H9 (cell line): ENCODE measurements around the gene DKK1. TPM values are rescaled to one million over a fixed set of nuclear protein-coding genes. Genes with fewer than 3 reads are reported as not detected.

Experiments used
- DNase-seq: peaks from one replicate; pipeline ENCODE4 v3.0.0-alpha.2; 2017
- H2AFZ ChIP-seq: one replicate; pipeline ENCODE4 v1.6.1; 2013; ENCODE audit warnings: mild to moderate bottlenecking, low read length, control low read depth, moderate library complexity
- H2AK5ac ChIP-seq: 2 replicates; pipeline ENCODE4 v1.6.1; 2013; ENCODE audit warnings: low read length, control low read depth, mixed read lengths; ENCODE audit not compliant: insufficient read length
- H2BK120ac ChIP-seq: one replicate; pipeline ENCODE4 v1.6.1; 2013; ENCODE audit warnings: low read depth, mild to moderate bottlenecking, low read length, control low read depth, inconsistent platforms; ENCODE audit not compliant: poor library complexity, severe bottlenecking
- H2BK12ac ChIP-seq: 2 replicates; pipeline ENCODE4 v1.6.1; 2013; ENCODE audit warnings: low read length, control low read depth, mixed read lengths, low read depth; ENCODE audit not compliant: insufficient read length
- H2BK15ac ChIP-seq: 2 replicates; pipeline ENCODE4 v1.6.1; 2013; ENCODE audit warnings: low read depth, low read length, control low read depth
- H2BK20ac ChIP-seq: one replicate; pipeline ENCODE4 v1.6.1; 2013; ENCODE audit warnings: low read depth, mild to moderate bottlenecking, low read length, control low read depth, inconsistent platforms; ENCODE audit not compliant: poor library complexity, severe bottlenecking
- H2BK5ac ChIP-seq: 2 replicates; pipeline ENCODE4 v1.6.1; 2013; ENCODE audit warnings: low read length, control low read depth, mixed read lengths; ENCODE audit not compliant: insufficient read length
- H3K14ac ChIP-seq: 2 replicates; pipeline ENCODE4 v1.6.1; 2013; ENCODE audit warnings: low read length, control low read depth; ENCODE audit not compliant: insufficient read depth
- H3K18ac ChIP-seq: 2 replicates; pipeline ENCODE4 v1.6.1; 2013; ENCODE audit warnings: low read depth, mild to moderate bottlenecking, mixed read lengths, low read length, control low read depth; ENCODE audit not compliant: insufficient read length
- H3K23ac ChIP-seq: 2 replicates; pipeline ENCODE4 v1.6.1; 2013; ENCODE audit warnings: low read length, control low read depth, mixed read lengths, low read depth; ENCODE audit not compliant: insufficient read length
- H3K23me2 ChIP-seq: 2 replicates; pipeline ENCODE4 v1.6.1; 2013; ENCODE audit warnings: low read depth, mild to moderate bottlenecking, mixed read lengths, low read length, control low read depth; ENCODE audit not compliant: insufficient read length, poor library complexity, severe bottlenecking
- H3K27ac ChIP-seq: 2 replicates; pipeline ENCODE4 v1.5.1; 2013; ENCODE audit warnings: low read length, control low read depth, mixed read lengths, low read depth; ENCODE audit not compliant: insufficient read length
- H3K27me3 ChIP-seq: 2 replicates; pipeline ENCODE4 v1.6.1; 2013; ENCODE audit warnings: low read length, control low read depth, inconsistent platforms; ENCODE audit not compliant: insufficient read depth
- H3K4ac ChIP-seq: 2 replicates; pipeline ENCODE4 v1.6.1; 2013; ENCODE audit warnings: low read depth, mild to moderate bottlenecking, control low read depth, inconsistent platforms, low read length, moderate library complexity
- H3K4me1 ChIP-seq: 2 replicates; pipeline ENCODE4 v1.6.1; 2013; ENCODE audit warnings: low read length, control low read depth, inconsistent platforms; ENCODE audit not compliant: insufficient read depth
- H3K4me2 ChIP-seq: 2 replicates; pipeline ENCODE4 v1.6.1; 2013; ENCODE audit warnings: low read length, control low read depth, mixed read lengths; ENCODE audit not compliant: insufficient read length, insufficient read depth
- H3K56ac ChIP-seq: 2 replicates; pipeline ENCODE4 v1.6.1; 2013; ENCODE audit warnings: low read depth, mild to moderate bottlenecking, mixed read lengths, low read length, control low read depth; ENCODE audit not compliant: insufficient read length
- H3K79me1 ChIP-seq: 2 replicates; pipeline ENCODE4 v1.6.1; 2013; ENCODE audit warnings: low read depth, mild to moderate bottlenecking, moderate library complexity, low read length, control low read depth, inconsistent platforms; ENCODE audit not compliant: insufficient read depth, poor library complexity, severe bottlenecking
- H3K79me2 ChIP-seq: 2 replicates; pipeline ENCODE4 v1.6.1; 2013; ENCODE audit warnings: low read length, control low read depth, inconsistent platforms; ENCODE audit not compliant: insufficient read depth
- H3K9ac ChIP-seq: 2 replicates; pipeline ENCODE4 v1.6.1; 2013; ENCODE audit warnings: low read length, control low read depth, mixed read lengths; ENCODE audit not compliant: insufficient read length; ENCODE audit errors: extremely low read depth
- H3K9me3 ChIP-seq: one replicate; pipeline ENCODE4 v1.6.1; 2013; ENCODE audit warnings: low read depth, low read length, inconsistent platforms; ENCODE audit not compliant: control insufficient read depth
- H3T11ph ChIP-seq: one replicate; pipeline ENCODE4 v1.6.1; 2013; ENCODE audit warnings: mild to moderate bottlenecking, low read length, control low read depth, inconsistent platforms
- H4K20me1 ChIP-seq: one replicate; pipeline ENCODE4 v1.6.1; 2013; ENCODE audit not compliant: control insufficient read depth, insufficient read length, insufficient read depth
- H4K5ac ChIP-seq: 2 replicates; pipeline ENCODE4 v1.6.1; 2013; ENCODE audit warnings: low read depth, mild to moderate bottlenecking, mixed read lengths, low read length, control low read depth; ENCODE audit not compliant: insufficient read length
- H4K8ac ChIP-seq: replicated peaks from 2 replicates; pipeline ENCODE4 v1.6.1; 2013; ENCODE audit warnings: low read length, control low read depth, mixed read lengths, low read depth; ENCODE audit not compliant: insufficient read length
- H4K91ac ChIP-seq: 2 replicates; pipeline ENCODE4 v1.6.1; 2013; ENCODE audit warnings: low read depth, mild to moderate bottlenecking, moderate library complexity, mixed read lengths, low read length, control low read depth; ENCODE audit not compliant: insufficient read length
- H3K27ac Mint-ChIP-seq, 3 experiments: 2 replicates in 2 of 3; 3 replicates in 1 of 3; pipeline ENCODE4 v1.8.0; 2020 to 2021; ENCODE audit warnings: mixed read lengths in 3 of 3, mild to moderate bottlenecking in 1 of 3, moderate library complexity in 1 of 3
- H3K27me3 Mint-ChIP-seq: 2 replicates; pipeline ENCODE4 v1.8.0; 2021; ENCODE audit warnings: low read depth, mild to moderate bottlenecking, moderate library complexity, mixed read lengths
- H3K36me3 Mint-ChIP-seq, 3 experiments: 2 replicates in 2 of 3; 3 replicates in 1 of 3; pipeline ENCODE4 v1.8.0; 2020 to 2021; ENCODE audit warnings: low read depth in 3 of 3, mixed read lengths in 3 of 3; ENCODE audit not compliant: insufficient read depth in 1 of 3
- H3K4me1 Mint-ChIP-seq, 2 experiments: 2 replicates each; pipeline ENCODE4 v1.8.0; 2020; ENCODE audit warnings: mixed read lengths in 2 of 2
- H3K4me3 Mint-ChIP-seq, 2 experiments: 2 replicates in 1 of 2; 3 replicates in 1 of 2; pipeline ENCODE4 v1.8.0; 2020 to 2021; ENCODE audit warnings: mild to moderate bottlenecking in 2 of 2, mixed read lengths in 2 of 2, moderate library complexity in 1 of 2
- H3K9me3 Mint-ChIP-seq, 2 experiments: 2 replicates in 1 of 2; 3 replicates in 1 of 2; pipeline ENCODE4 v1.8.0; 2020; ENCODE audit warnings: mild to moderate bottlenecking in 2 of 2, mixed read lengths in 2 of 2, moderate library complexity in 1 of 2
- WGBS: extraction: QIAGEN DNeasy Blood & Tissue Kit; methylation state at CpG from one replicate; pipeline ENCODE4 v1.1.7; 2013; ENCODE audit warnings: missing lambda C conversion rate, low lambda C conversion rate, mixed read lengths; ENCODE audit not compliant: insufficient read length; ENCODE audit errors: extremely low coverage; 5-methylcytosine and 5-hydroxymethylcytosine counted together
- total RNA-seq: library from RNA; stranded (reverse); gene quantifications from 2 replicates; pipeline ENCODE4 v1.2.1, GENCODE V29; 2021
- TF ChIP-seq, protein P1 (sequence below): fragments of 200-600 bp; sonication (generic); conservative IDR thresholded peaks from 3 replicates; pipeline ENCODE4 v1.8.0; 2021; ENCODE audit warnings: antibody characterized with exemption, mild to moderate bottlenecking

Gene DKK1
- total RNA-seq, 1 experiment from 2014 or later, result 1.1 TPM

DNA sequence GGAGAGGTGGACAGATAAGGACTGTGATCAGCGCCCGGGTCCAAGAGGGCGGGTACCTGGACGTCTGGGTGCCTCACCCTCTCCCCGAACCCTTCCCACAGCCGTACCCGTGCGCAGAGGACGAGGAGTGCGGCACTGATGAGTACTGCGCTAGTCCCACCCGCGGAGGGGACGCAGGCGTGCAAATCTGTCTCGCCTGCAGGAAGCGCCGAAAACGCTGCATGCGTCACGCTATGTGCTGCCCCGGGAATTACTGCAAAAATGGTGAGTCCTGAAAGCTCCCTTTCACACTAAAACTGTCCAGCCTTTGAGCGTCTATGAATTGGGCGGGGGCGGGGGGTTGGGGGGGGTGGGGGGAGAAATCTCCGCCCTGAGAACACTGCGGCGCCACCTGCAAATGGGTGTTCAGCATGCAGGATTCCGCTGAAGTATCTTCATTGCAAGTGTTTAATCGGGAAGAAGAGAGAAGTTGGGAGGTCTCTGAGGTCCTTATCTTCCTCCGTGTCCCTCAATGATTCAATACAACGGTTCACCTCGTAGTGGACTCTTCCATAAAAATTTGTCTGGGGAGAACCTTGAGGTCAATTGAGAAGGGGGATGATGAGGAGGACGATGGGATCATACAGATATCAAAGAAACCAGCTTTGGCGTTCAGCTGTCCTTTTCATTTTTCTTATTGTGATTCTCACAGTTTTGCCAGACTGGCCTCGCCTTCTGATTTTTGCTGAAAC lies 906 bp downstream of the DKK1 start:
- WGBS, result no CpG with 5 or more reads among the region's 36 CpGs
- Histone ChIP-seq H2BK12ac (no peak overlapping the region), H3K4ac (no peak overlapping the region), H3K79me2 (no peaks in the 10 kb centered on the region), H4K5ac (no peak overlapping the region), H2BK5ac (no peak overlapping the region), H2AFZ (no peak overlapping the region), H2AK5ac (no peak overlapping the region), H3K9ac (no peak overlapping the region), H4K91ac (no peak overlapping the region), H4K20me1 (peaks cover 4% of the 10 kb centered on the region), H2BK120ac (no peak overlapping the region), H3K79me1 (no peaks in the 10 kb centered on the region), H3K9me3 (no peaks in the 10 kb centered on the region), H3K27me3 (peaks cover 50% of the 10 kb centered on the region), H2BK15ac (no peak overlapping the region), H3K4me2 (peak overlapping the region; percentile 68), H3K18ac (no peak overlapping the region), H4K8ac (no peak overlapping the region), H3K14ac (no peak overlapping the region), H3K56ac (no peak overlapping the region), H3K23me2 (peaks cover 18% of the 10 kb centered on the region), H2BK20ac (no peak overlapping the region), H3T11ph (no peak overlapping the region), H3K23ac (no peak overlapping the region), H3K4me1 (0 out of 2 replicates have a peak, but pooled peaks cover 2% of the 10 kb centered on the region), H3K27ac (no peak overlapping the region)
- Mint-ChIP-seq H3K27ac (no peak overlapping the region), H3K36me3 (no peaks in the 10 kb centered on the region), H3K27me3 (peaks cover 85% of the 10 kb centered on the region), H3K4me3 (peak overlapping the region; percentile 66 to 87), H3K9me3 (no peaks in the 10 kb centered on the region; a peak in 1 of 5 replicates), H3K4me1 (peaks cover 12 to 13% of the 10 kb centered on the region in 2 experiments)
- TF ChIP-seq, protein P1, sequence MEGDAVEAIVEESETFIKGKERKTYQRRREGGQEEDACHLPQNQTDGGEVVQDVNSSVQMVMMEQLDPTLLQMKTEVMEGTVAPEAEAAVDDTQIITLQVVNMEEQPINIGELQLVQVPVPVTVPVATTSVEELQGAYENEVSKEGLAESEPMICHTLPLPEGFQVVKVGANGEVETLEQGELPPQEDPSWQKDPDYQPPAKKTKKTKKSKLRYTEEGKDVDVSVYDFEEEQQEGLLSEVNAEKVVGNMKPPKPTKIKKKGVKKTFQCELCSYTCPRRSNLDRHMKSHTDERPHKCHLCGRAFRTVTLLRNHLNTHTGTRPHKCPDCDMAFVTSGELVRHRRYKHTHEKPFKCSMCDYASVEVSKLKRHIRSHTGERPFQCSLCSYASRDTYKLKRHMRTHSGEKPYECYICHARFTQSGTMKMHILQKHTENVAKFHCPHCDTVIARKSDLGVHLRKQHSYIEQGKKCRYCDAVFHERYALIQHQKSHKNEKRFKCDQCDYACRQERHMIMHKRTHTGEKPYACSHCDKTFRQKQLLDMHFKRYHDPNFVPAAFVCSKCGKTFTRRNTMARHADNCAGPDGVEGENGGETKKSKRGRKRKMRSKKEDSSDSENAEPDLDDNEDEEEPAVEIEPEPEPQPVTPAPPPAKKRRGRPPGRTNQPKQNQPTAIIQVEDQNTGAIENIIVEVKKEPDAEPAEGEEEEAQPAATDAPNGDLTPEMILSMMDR, result no peak
- DNase-seq, result no peak
